ENCODE results near the gene NFATC1.

NFATC1 gene

DNA sequence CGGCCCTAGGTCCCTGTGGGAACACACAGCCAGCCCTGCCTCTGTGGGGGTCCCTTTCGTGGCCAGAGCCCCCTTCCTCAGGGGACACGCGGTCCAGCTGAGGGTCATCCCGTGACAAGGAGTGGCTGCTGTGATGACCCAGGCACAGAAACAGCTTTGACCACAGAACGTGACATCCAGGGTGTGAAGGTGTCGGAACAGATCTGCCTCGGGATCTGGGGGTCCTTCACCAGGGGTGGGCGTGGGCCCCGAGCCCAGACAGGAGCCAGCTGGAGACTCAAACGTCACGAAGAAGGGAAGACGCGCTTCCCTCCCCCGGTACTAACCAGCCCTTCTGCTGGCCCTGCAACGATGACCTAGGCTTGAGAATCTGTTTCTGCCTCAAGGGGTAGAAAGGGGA lies 75.9 kb downstream of the NFATC1 start:
- no peak overlapping the region for H3K4me3 ChIP-seq
- no peaks in the 10 kb centered on the region for H3K9me3 ChIP-seq (replicated peaks in 1 of 11)
- TF ChIP-seq Cebpa-rat (IDR thresholded peaks at IDR 0.05): no peak
- peaks cover 2 to 50% (median 41%) of the 10 kb centered on the region in 10 experiments for H3K4me1 ChIP-seq
- H3K9ac ChIP-seq: no peak overlapping the region
- H4K20me1 ChIP-seq: peaks cover 0 to 13% (median 0%) of the 10 kb centered on the region in 11 experiments; a peak in 4 of 22 replicates
- H3K27me3 ChIP-seq: no peaks in the 10 kb centered on the region
- peaks cover 6 to 41% (median 24%) of the 10 kb centered on the region in 11 experiments; a peak in 18 of 22 replicates for H3K36me3 ChIP-seq
- peak overlapping the region in 3 of 11 experiments; percentile 0 to 34 (median 21); a peak in 1 of 22 replicates for H3K4me2 ChIP-seq
- H3K27ac ChIP-seq: no peak overlapping the region

GRCh38 chr18:79472176-79472575 lies 76.4 kb downstream of the NFATC1 start:
- Histone ChIP-seq H4K20me1 (peaks cover 0 to 19% (median 0%) of the 10 kb centered on the region in 11 experiments; a peak in 4 of 22 replicates), H3K9ac (no peak overlapping the region), H3K36me3 (peaks cover 6 to 37% (median 21%) of the 10 kb centered on the region in 11 experiments; a peak in 18 of 22 replicates), H3K27ac (no peak overlapping the region), H3K9me3 (replicated peaks in 1 of 11) (no peaks in the 10 kb centered on the region), H3K27me3 (peaks cover 0 to 4% (median 0%) of the 10 kb centered on the region in 11 experiments; a peak in 2 of 22 replicates), H3K4me3 (no peak overlapping the region), H3K4me2 (peak overlapping the region in 4 of 11 experiments; percentile 6 to 34 (median 20); a peak in 1 of 22 replicates), H3K4me1 (peaks cover 0 to 50% (median 41%) of the 10 kb centered on the region in 10 experiments; a peak in 18 of 20 replicates)
- no peak for TF ChIP-seq Cebpa-rat (IDR thresholded peaks at IDR 0.05)

GRCh38 chr18:79472946-79473345 lies 77.2 kb downstream of the NFATC1 start:
- TF ChIP-seq Cebpa-rat (IDR thresholded peaks at IDR 0.05): no peak
- Histone ChIP-seq H3K4me1 (peaks cover 0 to 49% (median 41%) of the 10 kb centered on the region in 10 experiments; a peak in 18 of 20 replicates), H4K20me1 (peaks cover 0 to 23% (median 0%) of the 10 kb centered on the region in 11 experiments; a peak in 4 of 22 replicates), H3K9me3 (replicated peaks in 1 of 11) (no peaks in the 10 kb centered on the region), H3K4me2 (no peak overlapping the region), H3K27me3 (peaks cover 0 to 10% (median 0%) of the 10 kb centered on the region in 11 experiments; a peak in 2 of 22 replicates), H3K9ac (no peak overlapping the region), H3K36me3 (peaks cover 6 to 30% (median 20%) of the 10 kb centered on the region in 11 experiments; a peak in 14 of 22 replicates), H3K4me3 (no peak overlapping the region), H3K27ac (no peak overlapping the region)

DNA sequence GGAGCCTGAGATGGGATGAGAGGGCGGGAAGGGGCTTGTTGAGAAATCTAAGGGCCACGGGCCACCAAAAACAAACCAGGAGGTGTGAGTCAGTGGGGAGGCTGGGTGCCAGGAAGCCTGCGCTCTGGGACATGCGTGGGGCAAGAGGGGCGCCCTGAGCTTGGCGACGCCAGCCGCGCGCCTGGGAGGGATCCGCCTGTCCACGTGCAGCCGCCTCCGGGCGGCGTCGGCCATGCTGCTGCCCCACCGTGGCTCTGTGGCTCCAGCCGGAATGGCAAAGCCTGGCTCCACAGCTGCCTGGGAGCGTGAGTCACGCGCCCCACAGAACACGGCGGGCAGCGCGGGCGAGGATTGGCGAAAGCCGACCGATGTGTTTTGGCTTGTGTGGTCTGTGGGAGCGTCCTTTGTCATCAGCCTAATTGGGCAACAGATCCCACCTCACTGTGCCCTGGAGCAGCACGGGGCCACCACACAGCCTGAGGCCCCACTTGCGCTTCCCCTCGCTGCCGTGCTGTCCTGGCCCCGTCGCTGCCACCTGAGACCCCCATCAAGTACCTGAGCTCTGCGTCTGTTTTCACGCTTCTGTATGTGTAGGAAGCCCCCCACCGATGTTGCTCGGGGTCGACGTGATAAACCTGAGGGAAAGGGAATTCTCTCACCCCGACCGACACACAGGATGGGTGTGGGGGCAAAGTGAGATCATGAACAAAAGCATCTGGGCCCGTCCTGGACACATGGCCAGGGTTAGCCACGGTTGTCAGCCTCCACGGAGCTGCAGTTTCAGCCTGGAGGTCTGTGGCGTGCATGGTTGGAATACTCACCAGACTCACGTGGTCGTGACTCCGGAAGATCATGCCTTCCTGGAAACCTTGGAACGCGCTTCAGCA lies 80.5 kb downstream of the NFATC1 start:
- peak overlapping the region in 10 of 11 experiments; percentile 13 to 92 (median 76); a peak in 19 of 22 replicates for H3K4me2 ChIP-seq
- no peaks in the 10 kb centered on the region for H3K9me3 ChIP-seq (replicated peaks in 1 of 11)
- H4K20me1 ChIP-seq: peaks cover 0 to 45% (median 0%) of the 10 kb centered on the region in 11 experiments; a peak in 6 of 22 replicates
- no peak for TF ChIP-seq Cebpa-rat (IDR thresholded peaks at IDR 0.05)
- H3K9ac ChIP-seq: peak overlapping the region in 1 of 11 experiments; percentile 15; a peak in 1 of 22 replicates
- peak overlapping the region in 4 of 11 experiments; percentile 26 to 53 (median 30); a peak in 4 of 22 replicates for H3K27ac ChIP-seq
- H3K27me3 ChIP-seq: peaks cover 0 to 10% (median 0%) of the 10 kb centered on the region in 11 experiments; a peak in 2 of 22 replicates
- H3K4me1 ChIP-seq: peaks cover 0 to 70% (median 58%) of the 10 kb centered on the region in 10 experiments; a peak in 18 of 20 replicates
- peaks cover 0 to 8% (median 0%) of the 10 kb centered on the region in 11 experiments; a peak in 4 of 22 replicates for H3K36me3 ChIP-seq
- no peak overlapping the region for H3K4me3 ChIP-seq

DNA sequence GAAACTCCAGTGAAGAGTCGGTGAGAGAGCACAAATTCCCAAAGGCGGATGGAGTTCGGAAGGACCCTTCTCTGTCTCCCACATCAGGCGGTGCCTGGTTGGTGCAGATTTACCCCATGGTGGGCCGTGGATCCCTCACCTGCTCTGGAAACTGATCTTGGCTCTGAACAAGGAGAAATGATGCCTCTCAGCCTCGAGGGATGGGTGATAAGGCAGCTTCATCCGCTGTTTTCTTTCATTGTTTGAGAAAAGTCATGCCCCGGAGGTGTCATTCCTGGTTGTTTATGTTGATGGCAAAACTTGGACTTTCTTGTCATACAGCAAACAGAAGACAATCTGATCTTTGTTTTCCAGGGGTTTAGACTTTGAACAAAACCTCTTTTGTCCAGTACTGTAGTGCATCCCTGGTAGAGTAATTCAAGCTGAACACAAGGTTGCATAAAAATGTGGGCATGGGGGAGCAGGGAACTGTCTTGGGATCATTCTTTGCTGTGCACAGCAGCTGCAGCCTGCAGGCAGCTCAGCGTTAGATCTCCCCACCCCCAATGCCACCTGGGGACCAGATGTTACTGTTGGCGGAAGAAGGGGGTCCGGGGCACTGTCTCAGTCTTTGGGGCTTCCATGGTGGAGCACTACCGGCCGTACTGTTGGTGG lies 81.3 kb downstream of the NFATC1 start:
- H3K4me2 ChIP-seq: peak overlapping the region in 10 of 11 experiments; percentile 13 to 92 (median 76); a peak in 19 of 22 replicates
- peaks cover 0 to 42% (median 0%) of the 10 kb centered on the region in 11 experiments; a peak in 6 of 22 replicates for H4K20me1 ChIP-seq
- H3K27ac ChIP-seq: peak overlapping the region in 4 of 11 experiments; percentile 26 to 53 (median 30); a peak in 5 of 22 replicates
- peak overlapping the region in 2 of 11 experiments; percentile 5 to 17; a peak in 2 of 22 replicates for H3K9ac ChIP-seq
- H3K4me3 ChIP-seq: no peak overlapping the region
- H3K36me3 ChIP-seq: peaks cover 0 to 8% (median 0%) of the 10 kb centered on the region in 11 experiments; a peak in 4 of 22 replicates
- no peak for TF ChIP-seq Cebpa-rat (IDR thresholded peaks at IDR 0.05)
- peaks cover 0 to 10% (median 0%) of the 10 kb centered on the region in 11 experiments; a peak in 2 of 22 replicates for H3K27me3 ChIP-seq
- H3K9me3 ChIP-seq (replicated peaks in 1 of 11): no peaks in the 10 kb centered on the region
- peaks cover 0 to 69% (median 51%) of the 10 kb centered on the region in 10 experiments; a peak in 18 of 20 replicates for H3K4me1 ChIP-seq

- H4K20me1 ChIP-seq: peaks cover 0 to 40% (median 0%) of the 10 kb centered on the region in 11 experiments; a peak in 6 of 22 replicates
- H3K4me3 ChIP-seq: no peak overlapping the region
- no peaks in the 10 kb centered on the region for H3K9me3 ChIP-seq (replicated peaks in 1 of 11)
- peak overlapping the region in 2 of 11 experiments; percentile 17 to 18; a peak in 2 of 22 replicates for H3K9ac ChIP-seq
- peaks cover 0 to 64% (median 48%) of the 10 kb centered on the region in 10 experiments; a peak in 18 of 20 replicates for H3K4me1 ChIP-seq
- peaks cover 0 to 10% (median 0%) of the 10 kb centered on the region in 11 experiments; a peak in 2 of 22 replicates for H3K27me3 ChIP-seq
- H3K27ac ChIP-seq: peak overlapping the region in 4 of 11 experiments; percentile 2 to 53 (median 18); a peak in 2 of 22 replicates
- H3K36me3 ChIP-seq: peaks cover 0 to 5% (median 0%) of the 10 kb centered on the region in 11 experiments; a peak in 3 of 22 replicates
- peak overlapping the region in 9 of 11 experiments; percentile 25 to 92 (median 80); a peak in 17 of 22 replicates for H3K4me2 ChIP-seq
- no peak for TF ChIP-seq Cebpa-rat (IDR thresholded peaks at IDR 0.05)
Observed at GRCh38 chr18:79477711-79478483, 82.2 kb downstream of the NFATC1 start.

GRCh38 chr18:79478484-79479115 lies 82.9 kb downstream of the NFATC1 start:
- 0 out of 22 replicates have a peak overlapping the region, but pooled peaks of 2 of the 11 experiments have one; percentile 2 to 25 for H3K27ac ChIP-seq
- no peak overlapping the region for H3K4me3 ChIP-seq
- peaks cover 0 to 10% (median 0%) of the 10 kb centered on the region in 11 experiments; a peak in 2 of 22 replicates for H3K27me3 ChIP-seq
- peaks cover 0 to 40% (median 0%) of the 10 kb centered on the region in 11 experiments; a peak in 6 of 22 replicates for H4K20me1 ChIP-seq
- no peak for TF ChIP-seq Cebpa-rat (IDR thresholded peaks at IDR 0.05)
- H3K4me1 ChIP-seq: peaks cover 0 to 71% (median 54%) of the 10 kb centered on the region in 10 experiments; a peak in 18 of 20 replicates
- peak overlapping the region in 1 of 11 experiments; percentile 18; a peak in 1 of 22 replicates for H3K9ac ChIP-seq
- peak overlapping the region in 9 of 11 experiments; percentile 15 to 88 (median 73); a peak in 17 of 22 replicates for H3K4me2 ChIP-seq
- H3K36me3 ChIP-seq: no peaks in the 10 kb centered on the region; a peak in 1 of 22 replicates
- no peaks in the 10 kb centered on the region for H3K9me3 ChIP-seq (replicated peaks in 1 of 11)

Data from BLaER1 treated with 17β-estradiol and CSF1 and Interleukin-3, amounts not matched to agents 10 nM and 100 nM (cell line).